Endothelial cell of umbilical vein (primary cell): Measurements from ENCODE around the gene FCGBP.

Source experiments
- CTCF ChIP-seq, 2 donors: IDR thresholded peaks; 1 replicate in 1 of 2; 2 replicates in 1 of 2; pipeline ENCODE4 v1.5.1; 2011; ENCODE audit warnings: low read length in 2 of 2, mild to moderate bottlenecking in 2 of 2, moderate library complexity in 2 of 2, control low read depth in 1 of 2, inconsistent platforms in 1 of 2, low read depth in 1 of 2; ENCODE audit not compliant: insufficient read depth in 1 of 2; ENCODE audit errors: extremely low read depth in 1 of 2
- EZH2 ChIP-seq: IDR thresholded peaks from 2 replicates; pipeline ENCODE4 v1.6.1; 2012; ENCODE audit warnings: borderline replicate concordance, low read depth, mild to moderate bottlenecking, moderate library complexity, low read length, inconsistent platforms; ENCODE audit not compliant: severe bottlenecking
- MYC ChIP-seq: IDR thresholded peaks from one replicate; pipeline ENCODE4 v1.6.1; 2011; ENCODE audit warnings: mild to moderate bottlenecking, low read depth, low read length
- POLR2A ChIP-seq: IDR thresholded peaks from 2 replicates; pipeline ENCODE4 v1.6.1; 2012; ENCODE audit warnings: low read depth, mild to moderate bottlenecking, control low read depth, low read length
- POLR2AphosphoS5 ChIP-seq: IDR thresholded peaks from 2 replicates; pipeline ENCODE4 v1.6.1; 2012; ENCODE audit warnings: low read depth, mild to moderate bottlenecking, control low read depth, low read length, moderate library complexity; ENCODE audit not compliant: insufficient read depth

DNA sequence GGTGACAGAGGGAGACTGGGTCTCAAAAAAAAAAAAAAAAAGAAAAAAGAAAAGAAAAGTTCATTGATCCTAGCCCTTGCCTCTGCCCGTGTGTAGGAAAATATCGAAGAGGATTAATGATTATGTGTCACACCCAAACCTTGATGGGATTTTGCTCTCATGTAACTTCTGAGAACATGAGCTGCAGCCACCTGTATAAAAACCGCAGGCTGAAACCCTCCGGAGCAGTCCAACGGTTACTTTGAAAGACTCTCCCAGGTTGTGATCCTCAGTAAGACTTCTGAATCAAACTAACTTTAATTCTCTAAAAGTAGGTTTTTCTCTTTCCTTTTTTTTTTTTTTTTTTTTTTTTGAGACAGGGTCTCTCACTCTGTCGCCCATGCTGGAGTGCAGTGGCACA lies 32.2 kb upstream of the FCGBP start:
- TF ChIP-seq EZH2 (no peak), POLR2AphosphoS5 (no peak), CTCF (IDR thresholded peaks at IDR 0.05; ENCODE audit: extremely low read depth in 1 of 2, insufficient read depth in 1 of 2, low read depth in 1 of 2, low read length in 2 of 2) (no peak), MYC (no peak), POLR2A (no peak)
